H1 (cell line): ENCODE data around the gene TRABD2B. TPM values are rescaled to one million over a fixed set of nuclear protein-coding genes. Genes with fewer than 3 reads are reported as not detected.

Experiments used
- CTCF ChIA-PET: fragments of 300-600 bp; sonication (Branson Sonifier 250); formaldehyde crosslinking; loops from one replicate; lab custom pipeline; 2021; ENCODE audit not compliant: partially characterized antibody; lab: Charles Lee
- POLR2A ChIA-PET: fragments of 300-600 bp; sonication (Branson Sonifier 250); formaldehyde crosslinking; loops from one replicate; lab custom pipeline; 2021; ENCODE audit warnings: inconsistent platforms; ENCODE audit not compliant: partially characterized antibody; lab: Charles Lee
- DNase-seq, 2 experiments: peaks; one replicate each; pipeline versions ENCODE4 v3.0.0 to v3.0.0-alpha.2; 2010 to 2022; ENCODE audit warnings: low spot score in 2 of 2, low read depth in 1 of 2, mixed read lengths in 1 of 2
- FAIRE-seq: peaks from 2 replicates; lab custom pipeline; 2011; peaks lifted over from hg19 to GRCh38; lab: Jason Lieb, UNC
- H2AFZ ChIP-seq: 2 replicates; pipeline ENCODE4 v1.8.1; 2012; ENCODE audit warnings: low read length, inconsistent platforms
- H2AK5ac ChIP-seq: 2 replicates; pipeline ENCODE4 v1.6.1; 2013; ENCODE audit warnings: low read depth, low read length
- H2BK120ac ChIP-seq: replicated peaks from 2 replicates; pipeline ENCODE3; 2013; ENCODE audit warnings: low read depth, low read length, inconsistent platforms
- H2BK12ac ChIP-seq: 2 replicates; pipeline ENCODE4 v1.6.1; 2013; ENCODE audit warnings: low read depth, low read length
- H2BK15ac ChIP-seq: 2 replicates; pipeline ENCODE4 v1.6.1; 2013; ENCODE audit warnings: low read length
- H2BK20ac ChIP-seq: 2 replicates; pipeline ENCODE4 v1.6.1; 2013; ENCODE audit warnings: low read length
- H2BK5ac ChIP-seq: 2 replicates; pipeline ENCODE4 v1.6.1; 2013; ENCODE audit warnings: low read depth, low read length
- H3K14ac ChIP-seq: 2 replicates; pipeline ENCODE4 v1.6.1; 2013; ENCODE audit warnings: inconsistent platforms; ENCODE audit not compliant: insufficient read length
- H3K18ac ChIP-seq: 2 replicates; pipeline ENCODE4 v1.6.1; 2013; ENCODE audit warnings: low read length; ENCODE audit errors: extremely low read depth
- H3K23ac ChIP-seq: 2 replicates; pipeline ENCODE4 v1.6.1; 2013; ENCODE audit warnings: inconsistent platforms; ENCODE audit not compliant: insufficient read length
- H3K23me2 ChIP-seq: 2 replicates; pipeline ENCODE4 v1.6.1; 2013; ENCODE audit warnings: low read depth, low read length
- H3K27ac ChIP-seq: 2 replicates; pipeline ENCODE4 v1.6.1; 2011; ENCODE audit warnings: low read depth, low read length, inconsistent platforms
- H3K27me3 ChIP-seq, 4 experiments: replicated peaks in 1 of 4; 1 replicate in 1 of 4; 2 replicates in 3 of 4; pipeline versions ENCODE4 v1.6.1 to v1.8.1; 2011 to 2013; ENCODE audit warnings: low read length in 3 of 4, mild to moderate bottlenecking in 3 of 4, inconsistent platforms in 2 of 4, mixed read lengths in 2 of 4, moderate library complexity in 1 of 4; ENCODE audit not compliant: control insufficient read depth in 3 of 4, insufficient read depth in 3 of 4; ENCODE audit errors: extremely low read depth in 1 of 4
- H3K36me3 ChIP-seq, 4 experiments: 2 replicates each; pipeline versions ENCODE4 v1.6.1 to v1.8.1; 2011 to 2013; ENCODE audit warnings: mild to moderate bottlenecking in 4 of 4, low read length in 3 of 4, moderate library complexity in 2 of 4, control low read depth in 1 of 4, inconsistent platforms in 1 of 4; ENCODE audit not compliant: insufficient read depth in 4 of 4, control insufficient read depth in 2 of 4
- H3K4ac ChIP-seq: replicated peaks from 2 replicates; pipeline ENCODE3; 2013; ENCODE audit warnings: low read length, low read depth, mixed read lengths, inconsistent platforms; ENCODE audit not compliant: insufficient read length
- H3K4me1 ChIP-seq, 4 experiments: replicated peaks in 1 of 4; 1 replicate in 1 of 4; 2 replicates in 3 of 4; pipeline versions ENCODE4 v1.6.1 to v1.8.1; 2011 to 2013; ENCODE audit warnings: low read length in 3 of 4, inconsistent platforms in 2 of 4, mixed read lengths in 1 of 4; ENCODE audit not compliant: insufficient read depth in 4 of 4, control insufficient read depth in 3 of 4
- H3K4me2 ChIP-seq, 2 experiments: 2 replicates each; pipeline versions ENCODE4 v1.6.1 to v1.8.1; 2011 to 2013; ENCODE audit warnings: low read depth in 2 of 2, low read length in 2 of 2, control low read depth in 1 of 2, inconsistent platforms in 1 of 2, mild to moderate bottlenecking in 1 of 2; ENCODE audit not compliant: insufficient read depth in 1 of 2
- H3K4me3 ChIP-seq, 4 experiments: fragments of 200-600, 300-600 bp in 1 of 4; sonication (generic), shearing (Covaris generic), sonication (Bioruptor Twin) in 1 of 4; 2 replicates each; pipeline versions ENCODE4 v1.5.1 to v1.8.1; 2011 to 2016; ENCODE audit warnings: low read length in 4 of 4, low read depth in 3 of 4, control low read depth in 2 of 4, inconsistent platforms in 2 of 4, mild to moderate bottlenecking in 2 of 4, mixed read lengths in 1 of 4, moderate library complexity in 1 of 4; ENCODE audit not compliant: insufficient read depth in 2 of 4; ENCODE audit errors: extremely low read depth in 1 of 4
- H3K56ac ChIP-seq: replicated peaks from 2 replicates; pipeline ENCODE3; 2013; ENCODE audit warnings: low read depth, mild to moderate bottlenecking, mixed read lengths, low read length, inconsistent platforms; ENCODE audit not compliant: insufficient read length
- H3K79me1 ChIP-seq: 2 replicates; pipeline ENCODE4 v1.6.1; 2013; ENCODE audit warnings: low read depth, low read length, control low read depth
- H3K79me2 ChIP-seq, 2 experiments: 2 replicates each; pipeline versions ENCODE4 v1.6.1 to v1.8.1; 2012 to 2013; ENCODE audit warnings: low read length in 2 of 2, mild to moderate bottlenecking in 2 of 2, inconsistent platforms in 1 of 2; ENCODE audit not compliant: insufficient read depth in 2 of 2, control insufficient read depth in 1 of 2
- H3K9ac ChIP-seq, 4 experiments: replicated peaks in 1 of 4; 1 replicate in 1 of 4; 2 replicates in 3 of 4; pipeline versions ENCODE4 v1.6.1 to v1.8.1; 2011 to 2013; ENCODE audit warnings: low read depth in 3 of 4, low read length in 3 of 4, control low read depth in 2 of 4, mild to moderate bottlenecking in 2 of 4, moderate library complexity in 2 of 4, inconsistent platforms in 1 of 4; ENCODE audit errors: extremely low read depth in 1 of 4
- H3K9me3 ChIP-seq, 2 experiments: 2 replicates each; pipeline versions ENCODE4 v1.6.1 to v1.8.1; 2012 to 2013; ENCODE audit warnings: mild to moderate bottlenecking in 2 of 2, moderate library complexity in 2 of 2, control low read depth in 1 of 2, inconsistent platforms in 1 of 2, low read depth in 1 of 2, low read length in 1 of 2, mixed read lengths in 1 of 2; ENCODE audit not compliant: insufficient read depth in 2 of 2
- H4K20me1 ChIP-seq, 2 experiments: replicated peaks in 1 of 2; 2 replicates each; pipeline versions ENCODE3 to v1.8.1; 2011 to 2013; ENCODE audit warnings: inconsistent platforms in 2 of 2, low read length in 2 of 2, mild to moderate bottlenecking in 1 of 2; ENCODE audit not compliant: insufficient read depth in 2 of 2, control insufficient read depth in 1 of 2
- H4K5ac ChIP-seq: 2 replicates; pipeline ENCODE4 v1.6.1; 2013; ENCODE audit warnings: low read length, low read depth, mixed read lengths, inconsistent platforms; ENCODE audit not compliant: insufficient read length
- H4K8ac ChIP-seq: 2 replicates; pipeline ENCODE4 v1.8.0; 2013; ENCODE audit warnings: mild to moderate bottlenecking, moderate library complexity, low read length, inconsistent platforms; ENCODE audit not compliant: insufficient read depth; ENCODE audit errors: extremely low read depth
- H4K91ac ChIP-seq: replicated peaks from 2 replicates; pipeline ENCODE3; 2013; ENCODE audit warnings: low read length, mixed read lengths, inconsistent platforms; ENCODE audit not compliant: insufficient read length
- ATF2 ChIP-seq: IDR thresholded peaks from 2 replicates; pipeline ENCODE4 v1.6.1; 2012; ENCODE audit warnings: low read length, inconsistent platforms
- BCL11A ChIP-seq, 2 experiments: IDR thresholded peaks; one replicate each; pipeline ENCODE4 v1.6.1; 2011; ENCODE audit warnings: low read depth in 2 of 2, low read length in 2 of 2, mild to moderate bottlenecking in 2 of 2
- EGR1 ChIP-seq: IDR thresholded peaks from 2 replicates; pipeline ENCODE4 v1.6.1; 2011; ENCODE audit warnings: low read depth, low read length, borderline replicate concordance
- SAP30 ChIP-seq: fragments of 300-600 bp; sonication (generic); IDR thresholded peaks from 2 replicates; pipeline ENCODE4 v1.7.1; 2012; ENCODE audit warnings: low read length, moderate library complexity, mild to moderate bottlenecking, inconsistent platforms; ENCODE audit not compliant: insufficient read depth, insufficient replicate concordance
- SIN3A ChIP-seq, 2 experiments: IDR thresholded peaks in 1 of 2; conservative IDR thresholded peaks in 1 of 2; 2 replicates each; pipeline ENCODE4 v1.6.1; 2011 to 2012; ENCODE audit warnings: low read length in 2 of 2, improper control_type of control experiment in 1 of 2, low read depth in 1 of 2, mild to moderate bottlenecking in 1 of 2
- USF2 ChIP-seq: IDR thresholded peaks from 2 replicates; pipeline ENCODE4 v1.6.1; 2011; ENCODE audit warnings: low read length, improper control_type of control experiment
- WGBS, 2 experiments: shearing (Covaris generic) in 1 of 2; methylation state at CpG; one replicate each; pipeline versions ENCODE4 v1.1.6 to v1.1.7; 2013 to 2015; ENCODE audit warnings: low lambda C conversion rate in 2 of 2, mixed read lengths in 2 of 2, inconsistent platforms in 1 of 2, low coverage in 1 of 2, missing lambda C conversion rate in 1 of 2; ENCODE audit not compliant: insufficient replicate concordance in 2 of 2, insufficient coverage in 1 of 2, insufficient read length in 1 of 2; ENCODE audit errors: extremely low coverage in 1 of 2, missing lambda C conversion rate in 1 of 2; 5-methylcytosine and 5-hydroxymethylcytosine counted together
- polyA plus RNA-seq, 7 experiments: library from polyadenylated mRNA; depleted of rRNA in 3 of 7; stranded (reverse) in 5 of 7; unstranded in 2 of 7; fragments of >200 nt in 5 of 7; fragments of 200-250 nt in 2 of 7; gene quantifications; 1 replicate in 5 of 7; 2 replicates in 1 of 7; 4 replicates in 1 of 7; pipeline versions ENCODE4 v1.2.1 to v1.2.3, GENCODE V29; 2011 to 2013; ENCODE audit warnings: missing spikeins in 2 of 7, mixed read lengths in 2 of 7
- total RNA-seq: library from RNA; stranded (reverse); fragmentation: NEBNext Ultra II Directional; extraction: Animal tissue kit (Norgen Biotek cat#: 25700); gene quantifications from 2 replicates; pipeline ENCODE4 v1.2.1, GENCODE V29; 2021

The TRABD2B gene
- total and polyA plus RNA-seq, 2 of the 8 experiments (the other 6 are each of a cell fraction or from before 2014, with no cell fraction given): 0.95 to 3.4 TPM

DNA sequence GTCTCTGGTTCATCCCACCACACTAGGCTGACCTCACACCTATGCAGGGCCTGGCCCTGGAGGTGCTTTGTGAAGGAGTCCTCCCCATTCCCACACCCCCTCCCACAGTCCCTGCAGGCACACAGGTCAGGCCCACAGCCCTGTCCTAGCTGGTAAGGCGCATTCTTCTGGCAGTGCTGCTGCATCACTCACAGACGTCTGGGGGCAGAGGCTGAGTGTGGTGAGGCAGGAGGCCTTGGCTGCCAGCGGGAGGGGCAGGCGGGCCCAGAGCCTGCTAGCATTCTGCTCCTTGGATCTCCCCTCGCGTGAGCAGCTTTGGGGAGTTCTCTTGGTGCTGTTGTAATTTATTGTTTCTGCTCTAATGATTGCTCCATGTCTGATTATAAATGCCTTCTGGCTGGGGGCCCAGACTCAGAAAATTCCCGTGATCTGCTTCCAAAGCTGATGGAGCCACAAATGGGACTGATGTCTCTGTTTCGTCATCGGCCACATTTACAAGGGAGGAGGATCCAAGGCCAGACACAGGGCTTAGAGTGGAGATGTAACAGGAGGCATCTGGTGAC, 62.9 kb downstream of the TRABD2B start:
- FAIRE-seq (no peak), DNase-seq (no peak)
- H2BK15ac ChIP-seq: no peak overlapping the region
- no peaks in the 10 kb centered on the region for H3K9me3 ChIP-seq
- POLR2A ChIA-PET: interaction anchor here (1.4 kb wide), 1 partner anchor 10 kb away, joined by 3 read pairs; no protein-coding TSS in a partner anchor
- no peak overlapping the region for H4K8ac ChIP-seq
- no peak overlapping the region for H3K4me2 ChIP-seq
- H3K27me3 ChIP-seq: no peaks in the 10 kb centered on the region; a peak in 3 of 7 replicates
- H2BK12ac ChIP-seq: no peak overlapping the region
- no peak overlapping the region for H3K23ac ChIP-seq
- 0 out of 2 replicates have a peak, but pooled peaks cover under 1% of the 10 kb centered on the region for H3K79me1 ChIP-seq
- no peak overlapping the region for H4K5ac ChIP-seq
- no peak overlapping the region for H2BK5ac ChIP-seq
- H2AK5ac ChIP-seq: no peak overlapping the region
- H3K36me3 ChIP-seq: no peaks in the 10 kb centered on the region
- no peaks in the 10 kb centered on the region for H3K79me2 ChIP-seq
- CTCF ChIA-PET: interaction anchor here (1.0 to 2.7 kb wide), 9 partner anchors 28 to 302 kb away, joined by 3 to 9 read pairs (median 3); no protein-coding TSS in a partner anchor
- peaks cover 7% of the 10 kb centered on the region; the same call in 1 of the 2 replicates for H3K23me2 ChIP-seq
- no peak overlapping the region for H2BK20ac ChIP-seq
- H3K27ac ChIP-seq: no peak overlapping the region
- H3K56ac ChIP-seq: no peak overlapping the region
- H3K18ac ChIP-seq: peak overlapping the region; percentile 25; the same call in 1 of the 2 replicates
- peaks cover 0 to 3% (median 0%) of the 10 kb centered on the region in 4 experiments; a peak in 1 of 7 replicates for H3K4me1 ChIP-seq
- H3K4ac ChIP-seq: no peak overlapping the region
- H2AFZ ChIP-seq: no peak overlapping the region
- no peak overlapping the region for H3K14ac ChIP-seq
- no peak overlapping the region for H3K4me3 ChIP-seq
- H4K91ac ChIP-seq: no peak overlapping the region
- H4K20me1 ChIP-seq: peaks cover 0 to 3% of the 10 kb centered on the region in 2 experiments
- no peak overlapping the region for H3K9ac ChIP-seq
- H2BK120ac ChIP-seq: no peak overlapping the region
- WGBS, 2 experiments: 82% methylated on average over 9 of the region's 9 CpGs; no CpG with 5 or more reads in 1 of the 2 experiments
- TF ChIP-seq EGR1: no peak
- no peak for TF ChIP-seq ATF2
- no peak for TF ChIP-seq USF2
- no peak for TF ChIP-seq BCL11A (IDR thresholded peaks at IDR 0.05; ENCODE audit: low read depth in 2 of 2, low read length in 2 of 2)
- TF ChIP-seq SAP30: no peak
- no peak for TF ChIP-seq SIN3A (conservative IDR thresholded peaks at IDR 0.05 in 1 of 2, IDR thresholded peaks at IDR 0.05 in 1 of 2; ENCODE audit: low read depth in 1 of 2, low read length in 2 of 2)
